ENCODE data around the gene CLIC4. TPM values are rescaled to one million over a fixed set of nuclear protein-coding genes. Genes with fewer than 3 reads are reported as not detected.
"Not testable (repeated sequence)": the region's sequence is repeated elsewhere in the genome, so short reads cannot be mapped to it uniquely, and the experiment has no call there.

Gene CLIC4
- total RNA-seq, 2 donors from 2014 or later, result 236 to 265 TPM

DNA sequence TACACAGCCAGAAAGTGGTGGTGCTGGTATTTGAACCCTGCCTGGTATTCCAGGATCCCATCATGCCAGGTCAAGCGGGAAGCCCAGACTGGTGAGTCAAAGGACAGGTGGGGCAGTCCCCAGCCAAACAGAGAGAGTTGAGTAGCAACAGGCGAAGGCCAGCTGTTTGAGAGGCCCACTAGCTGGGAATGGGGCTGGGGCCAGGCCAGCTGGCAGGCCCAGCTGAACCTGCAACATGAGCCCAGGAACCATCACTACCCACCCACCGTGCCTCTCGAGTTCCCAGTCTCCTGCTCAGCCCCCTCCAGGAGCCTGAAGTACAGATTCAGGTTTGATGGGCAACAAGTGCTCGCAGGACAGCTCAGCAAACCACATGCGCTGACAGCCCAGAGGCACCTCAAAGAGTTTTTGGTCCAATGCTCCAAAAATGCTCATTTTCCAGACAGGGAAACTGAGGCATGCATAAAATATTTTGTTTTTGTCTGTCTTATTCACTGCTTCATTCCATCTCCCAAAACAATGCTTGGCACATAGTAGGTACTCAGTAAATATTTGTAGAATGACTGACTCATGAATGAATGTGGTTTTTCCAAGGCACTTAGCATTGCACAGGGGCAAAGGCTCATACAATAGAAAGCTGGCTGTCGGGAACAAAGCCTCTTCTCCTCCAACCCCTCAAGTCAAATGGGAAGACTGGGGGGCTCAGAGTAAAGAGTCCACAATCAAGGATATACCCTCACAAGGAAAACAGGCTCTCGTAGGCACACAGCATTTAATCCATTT lies 42.5 kb upstream of the CLIC4 start:
- no peak for DNase-seq (ENCODE audit: low spot score)
- Histone ChIP-seq H3K4me3 (no peak overlapping the region), H3K27ac (no peak overlapping the region), H3K9me3 (no peaks in the 10 kb centered on the region), H3K36me3 (no peaks in the 10 kb centered on the region), H3K27me3 (no peaks in the 10 kb centered on the region), H3K4me1 (peaks cover 0 to 35% of the 10 kb centered on the region in 2 donors)
- TF ChIP-seq, protein P1, sequence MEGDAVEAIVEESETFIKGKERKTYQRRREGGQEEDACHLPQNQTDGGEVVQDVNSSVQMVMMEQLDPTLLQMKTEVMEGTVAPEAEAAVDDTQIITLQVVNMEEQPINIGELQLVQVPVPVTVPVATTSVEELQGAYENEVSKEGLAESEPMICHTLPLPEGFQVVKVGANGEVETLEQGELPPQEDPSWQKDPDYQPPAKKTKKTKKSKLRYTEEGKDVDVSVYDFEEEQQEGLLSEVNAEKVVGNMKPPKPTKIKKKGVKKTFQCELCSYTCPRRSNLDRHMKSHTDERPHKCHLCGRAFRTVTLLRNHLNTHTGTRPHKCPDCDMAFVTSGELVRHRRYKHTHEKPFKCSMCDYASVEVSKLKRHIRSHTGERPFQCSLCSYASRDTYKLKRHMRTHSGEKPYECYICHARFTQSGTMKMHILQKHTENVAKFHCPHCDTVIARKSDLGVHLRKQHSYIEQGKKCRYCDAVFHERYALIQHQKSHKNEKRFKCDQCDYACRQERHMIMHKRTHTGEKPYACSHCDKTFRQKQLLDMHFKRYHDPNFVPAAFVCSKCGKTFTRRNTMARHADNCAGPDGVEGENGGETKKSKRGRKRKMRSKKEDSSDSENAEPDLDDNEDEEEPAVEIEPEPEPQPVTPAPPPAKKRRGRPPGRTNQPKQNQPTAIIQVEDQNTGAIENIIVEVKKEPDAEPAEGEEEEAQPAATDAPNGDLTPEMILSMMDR (IDR thresholded peaks at IDR 0.05), result no peak

DNA sequence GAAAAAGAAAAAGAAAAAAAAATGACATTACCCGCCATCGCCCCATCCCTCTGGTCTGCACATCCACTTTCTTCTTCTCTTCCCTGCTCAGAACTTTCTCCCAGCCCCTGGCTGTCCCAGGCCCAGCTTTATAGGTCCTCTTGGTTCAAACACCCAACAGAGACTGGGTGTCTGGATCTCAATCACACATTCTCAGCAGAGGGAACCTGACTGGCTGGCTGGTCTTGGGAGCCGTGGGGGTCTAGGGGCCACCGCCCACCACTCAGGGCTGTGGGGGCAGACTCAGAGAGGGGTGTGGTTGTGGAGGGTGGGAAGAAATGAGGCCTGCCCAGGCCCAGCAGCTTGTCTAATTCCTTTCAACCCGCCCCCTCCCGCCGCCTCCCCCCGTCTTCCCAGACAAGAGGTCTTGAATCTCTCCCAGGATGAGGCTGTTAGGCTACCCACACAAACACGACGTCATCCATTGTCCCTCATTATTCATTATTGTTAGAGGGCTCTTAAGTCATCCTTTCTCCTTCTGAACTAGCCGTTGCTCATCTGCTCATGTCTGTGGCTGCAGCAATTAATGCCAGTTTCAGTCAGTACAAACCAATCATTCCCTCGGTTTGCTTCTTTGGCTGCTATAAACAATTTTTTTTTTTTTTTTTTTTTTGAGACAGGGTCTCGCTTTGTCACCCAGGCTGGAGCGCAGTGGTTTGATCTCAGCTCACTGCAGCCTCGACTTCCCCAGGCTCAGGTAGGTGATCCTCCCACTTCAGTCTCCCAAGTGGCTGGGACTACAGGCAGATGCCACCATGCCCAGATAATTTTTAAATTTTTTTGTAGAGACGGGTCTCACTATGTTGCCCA lies 40.6 kb upstream of the CLIC4 start:
- H3K4me1 ChIP-seq, result peaks cover 0 to 33% of the 10 kb centered on the region in 2 donors
- DNase-seq (ENCODE audit: low spot score), result no peak
- H3K27me3 ChIP-seq, result no peaks in the 10 kb centered on the region
- no peak overlapping the region for H3K4me3 ChIP-seq
- H3K9me3 ChIP-seq, result no peaks in the 10 kb centered on the region
- TF ChIP-seq, protein P1 (IDR thresholded peaks at IDR 0.05), result no peak
- no peaks in the 10 kb centered on the region for H3K36me3 ChIP-seq
- H3K27ac ChIP-seq, result peak overlapping the region; percentile 56 to 67

DNA sequence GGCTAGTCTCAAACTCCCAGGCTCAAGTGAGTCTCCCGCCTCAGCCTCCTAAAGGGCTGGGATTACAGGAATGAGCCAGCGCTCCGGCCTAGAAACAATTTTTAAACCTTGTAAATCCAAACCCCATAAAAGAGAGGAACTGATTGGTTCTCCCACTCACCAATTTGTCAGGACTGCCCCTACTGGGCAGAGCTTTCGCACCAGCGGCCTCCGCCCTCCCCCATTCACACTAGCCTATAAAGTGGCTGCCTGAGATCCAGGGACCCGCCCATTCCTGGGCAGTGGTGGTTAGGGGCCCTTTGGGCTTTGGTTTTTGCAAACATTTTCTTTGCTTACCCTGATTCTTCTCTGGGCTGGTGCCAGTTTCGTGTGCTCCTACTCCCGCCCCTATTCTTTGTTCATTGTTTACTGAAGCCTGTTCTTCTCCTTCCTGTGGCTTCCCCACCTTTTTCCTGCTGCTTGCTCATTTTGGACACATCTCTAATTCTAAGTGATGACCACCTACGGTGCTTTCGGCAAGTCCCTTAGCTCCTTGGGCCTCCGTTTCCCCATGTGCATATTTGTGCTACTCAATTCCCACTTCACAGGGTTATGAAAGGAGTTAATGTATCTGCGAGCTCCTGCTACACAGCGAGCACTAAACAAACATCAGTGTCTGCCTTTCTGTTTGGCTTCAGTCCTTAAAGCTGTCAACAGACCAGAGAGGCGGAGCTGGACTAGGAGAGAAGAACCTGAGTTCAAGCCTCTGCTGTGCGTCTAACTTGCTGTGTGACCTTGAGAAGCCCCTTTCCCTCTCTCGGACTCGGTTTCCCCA lies 39.8 kb upstream of the CLIC4 start:
- H3K27me3 ChIP-seq, result no peaks in the 10 kb centered on the region
- H3K9me3 ChIP-seq, result no peaks in the 10 kb centered on the region
- H3K4me1 ChIP-seq, result peaks cover 0 to 41% of the 10 kb centered on the region in 2 donors
- peak overlapping the region in 1 of 2 donors; percentile 4 for H3K4me3 ChIP-seq
- peak overlapping the region; percentile 64 to 67 for H3K27ac ChIP-seq
- TF ChIP-seq, protein P1 (IDR thresholded peaks at IDR 0.05), result peak in 1 of 2 donors; percentile 14
- no peaks in the 10 kb centered on the region for H3K36me3 ChIP-seq
- DNase-seq (ENCODE audit: low spot score), result peak; percentile 89

DNA sequence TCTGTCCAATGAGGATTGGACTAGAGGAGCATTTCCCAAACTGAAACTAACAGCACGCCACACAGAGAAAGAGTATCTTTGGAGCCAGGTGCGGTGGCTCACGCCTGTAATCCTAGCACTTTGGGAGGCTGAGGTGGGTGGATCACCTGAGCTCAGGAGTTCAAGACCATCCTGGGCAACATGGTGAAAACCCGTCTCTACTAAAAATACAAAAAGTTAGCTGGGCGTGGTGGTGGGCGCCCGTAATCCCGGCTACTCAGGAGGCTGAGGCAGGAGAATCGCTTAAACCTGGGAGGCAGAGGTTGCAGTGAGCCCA lies 39.2 kb upstream of the CLIC4 start:
- Histone ChIP-seq H3K4me1 (peaks cover 0 to 41% of the 10 kb centered on the region in 2 donors), H3K27ac (peak overlapping the region; percentile 64 to 67)
- not testable (repeated sequence) for H3K4me3 ChIP-seq; H3K27me3 ChIP-seq; H3K9me3 ChIP-seq; DNase-seq (ENCODE audit: low spot score); H3K36me3 ChIP-seq

DNA sequence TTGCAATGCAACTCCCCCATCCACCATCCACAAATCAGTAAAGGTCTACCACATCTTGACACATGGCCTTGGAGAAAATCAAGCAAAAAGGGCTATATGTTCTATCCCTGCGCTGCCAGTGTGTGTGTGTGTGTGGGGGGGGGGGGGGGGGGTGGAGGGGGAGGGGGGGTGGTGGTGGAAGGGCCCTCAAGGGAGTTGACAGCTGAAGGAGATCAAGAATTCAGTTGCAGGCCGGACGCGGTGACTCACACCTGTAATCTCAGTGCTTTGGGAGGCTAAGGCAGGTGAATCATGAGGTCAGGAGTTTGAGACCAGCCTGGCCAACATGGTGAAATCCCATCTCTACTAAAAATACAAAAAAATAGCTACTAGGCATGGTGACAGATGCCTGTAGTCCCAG lies 37.6 kb upstream of the CLIC4 start:
- Histone ChIP-seq H3K27ac (no peak overlapping the region), H3K4me3 (no peak overlapping the region), H3K36me3 (no peaks in the 10 kb centered on the region), H3K4me1 (peaks cover 0 to 34% of the 10 kb centered on the region in 2 donors), H3K9me3 (no peaks in the 10 kb centered on the region), H3K27me3 (no peaks in the 10 kb centered on the region)
- no peak for DNase-seq (ENCODE audit: low spot score)
- TF ChIP-seq, protein P1 (IDR thresholded peaks at IDR 0.05), result no peak

All from right atrium auricular region (tissue), 2 donors.